B cell (primary cell): Measurements from ENCODE around the gene CFAP141. TPM values are rescaled to one million over a fixed set of nuclear protein-coding genes. Genes with fewer than 3 reads are reported as not detected.

Experiments used
- ATAC-seq: fragments of 200-7000 bp; cut with Tn5 transposase; one replicate; pipeline ENCODE4 v1.10.0; 2021; ENCODE audit warnings: low read depth, mild to moderate bottlenecking, moderate number of reproducible peaks, moderate library complexity
- CTCF ChIA-PET: fragments of 350-600 bp; sonication (Branson Sonifier 250); formaldehyde crosslinking; loops from one replicate; lab custom pipeline; 2021; ENCODE audit warnings: antibody characterized with exemption, inconsistent platforms; lab: Charles Lee
- POLR2A ChIA-PET: fragments of 350-600 bp; sonication (Branson Sonifier 250); formaldehyde crosslinking; loops from one replicate; lab custom pipeline; 2021; ENCODE audit warnings: antibody characterized with exemption; lab: Charles Lee
- DNase-seq: peaks from one replicate; pipeline ENCODE4 v3.0.0; 2013
- H2AFZ ChIP-seq: 2 replicates; pipeline ENCODE4 v1.6.1; 2012; ENCODE audit warnings: mild to moderate bottlenecking, low read depth, low read length; ENCODE audit not compliant: insufficient read depth, poor library complexity, severe bottlenecking
- H3K27ac ChIP-seq, 2 donors: 1 replicate in 1 of 2; 2 replicates in 1 of 2; pipeline ENCODE4 v1.5.1; 2012 to 2013; ENCODE audit warnings: low read length in 2 of 2, mild to moderate bottlenecking in 2 of 2, moderate library complexity in 1 of 2
- H3K27me3 ChIP-seq, 4 experiments: fragments of 200-600 bp in 1 of 4; sonication (generic) in 1 of 4; replicated peaks in 1 of 4; 1 replicate in 2 of 4; 2 replicates in 2 of 4; pipeline versions ENCODE4 v1.6.1 to v1.7.0; 2013 to 2016; ENCODE audit warnings: low read length in 3 of 4, mild to moderate bottlenecking in 2 of 4, mixed read lengths in 1 of 4, moderate library complexity in 1 of 4; ENCODE audit not compliant: insufficient read depth in 4 of 4, control insufficient read depth in 3 of 4; ENCODE audit errors: control extremely low read depth in 1 of 4
- H3K36me3 ChIP-seq, 2 experiments: replicated peaks in 1 of 2; 1 replicate in 1 of 2; 2 replicates in 1 of 2; pipeline versions ENCODE4 v1.6.1 to v1.7.1; 2013; ENCODE audit warnings: low read length in 1 of 2; ENCODE audit not compliant: insufficient read depth in 2 of 2, control insufficient read depth in 1 of 2; ENCODE audit errors: control extremely low read depth in 1 of 2, extremely low read depth in 1 of 2
- H3K4me1 ChIP-seq, 2 donors: fragments of 200-600 bp in 1 of 2; sonication (generic) in 1 of 2; 1 replicate in 1 of 2; 2 replicates in 1 of 2; pipeline versions ENCODE4 v1.5.1 to v1.6.1; 2013 to 2017; ENCODE audit warnings: low read length in 2 of 2; ENCODE audit not compliant: control insufficient read depth in 2 of 2, insufficient read depth in 2 of 2
- H3K4me2 ChIP-seq: replicated peaks from 2 replicates; pipeline ENCODE3; 2012; ENCODE audit warnings: mild to moderate bottlenecking, low read depth, low read length; ENCODE audit not compliant: poor library complexity, severe bottlenecking
- H3K4me3 ChIP-seq, 5 experiments: fragments of 200-600 bp in 1 of 5; sonication (generic) in 1 of 5; 1 replicate in 3 of 5; 2 replicates in 2 of 5; pipeline versions ENCODE4 v1.5.1 to v1.7.0; 2011 to 2016; ENCODE audit warnings: low read length in 4 of 5, mild to moderate bottlenecking in 4 of 5, low read depth in 2 of 5, control low read depth in 1 of 5, moderate library complexity in 1 of 5; ENCODE audit not compliant: insufficient read depth in 1 of 5; ENCODE audit errors: control extremely low read depth in 1 of 5, extremely low read depth in 1 of 5
- H3K79me2 ChIP-seq: fragments of 200-600 bp; sonication (generic); one replicate; pipeline ENCODE4 v1.6.0; 2016; ENCODE audit warnings: low read length; ENCODE audit not compliant: control insufficient read depth, insufficient read depth
- H3K9ac ChIP-seq: fragments of 200-600 bp; sonication (generic); 2 replicates; pipeline ENCODE4 v1.6.1; 2017; ENCODE audit warnings: mild to moderate bottlenecking, low read length, moderate library complexity
- H3K9me3 ChIP-seq, 3 donors: one replicate each; pipeline versions ENCODE4 v1.6.1 to v1.7.1; 2013; ENCODE audit warnings: low read length in 2 of 3; ENCODE audit not compliant: control insufficient read depth in 2 of 3, insufficient read depth in 1 of 3; ENCODE audit errors: control extremely low read depth in 1 of 3
- H4K20me1 ChIP-seq: 2 replicates; pipeline ENCODE4 v1.6.0; 2012; ENCODE audit warnings: mild to moderate bottlenecking, low read length; ENCODE audit not compliant: insufficient read depth, control insufficient read depth, poor library complexity, severe bottlenecking
- H3K27ac Mint-ChIP-seq: one replicate; pipeline ENCODE4 v1.8.0; 2021; ENCODE audit warnings: mixed read lengths
- H3K27me3 Mint-ChIP-seq: one replicate; pipeline ENCODE4 v1.8.0; 2021; ENCODE audit warnings: mixed read lengths
- H3K4me1 Mint-ChIP-seq: one replicate; pipeline ENCODE4 v1.8.0; 2021; ENCODE audit warnings: mixed read lengths
- H3K4me3 Mint-ChIP-seq: one replicate; pipeline ENCODE4 v1.8.0; 2021; ENCODE audit warnings: mixed read lengths
- H3K9me3 Mint-ChIP-seq: one replicate; pipeline ENCODE4 v1.8.0; 2022; ENCODE audit warnings: mixed read lengths; ENCODE audit not compliant: insufficient read depth
- CTCF ChIP-seq: fragments of 200-600 bp; IDR thresholded peaks from one replicate; pipeline ENCODE4 v1.8.0; 2022; ENCODE audit warnings: antibody characterized with exemption, mild to moderate bottlenecking
- EZH2 ChIP-seq: IDR thresholded peaks from 2 replicates; pipeline ENCODE4 v1.6.1; 2012; ENCODE audit warnings: borderline replicate concordance, low read depth, mild to moderate bottlenecking, moderate library complexity, low read length; ENCODE audit not compliant: insufficient read depth, poor library complexity, severe bottlenecking
- WGBS: methylation state at CpG from one replicate; pipeline ENCODE4 v1.1.5; 2013; ENCODE audit warnings: missing lambda C conversion rate; ENCODE audit not compliant: insufficient coverage; 5-methylcytosine and 5-hydroxymethylcytosine counted together
- intact Hi-C: fragments of 100-400 bp; cut with micrococcal nuclease; formaldehyde crosslinking; loops from one replicate; pipeline ENCODE4 v1.10.0; 2022
- polyA plus RNA-seq: library from polyadenylated mRNA; depleted of rRNA; stranded (reverse); fragments of >200 nt; gene quantifications from 2 replicates; pipeline ENCODE4 v1.2.3, GENCODE V29; 2012
- total RNA-seq, 2 donors: library from RNA; stranded (reverse); fragments of 120-200 nt in 1 of 2; gene quantifications; 1 replicate in 1 of 2; 2 replicates in 1 of 2; pipeline versions ENCODE4 v1.2.3 to v1.2.4, GENCODE V29; 2013 to 2022

The CFAP141 gene
- total and polyA plus RNA-seq, 2 donors (not counting 1 experiment from before 2014, with no cell fraction given), result not detected

- TF ChIP-seq CTCF (no peak), EZH2 (no peak)
- POLR2A ChIA-PET, result interaction anchor here (0.6 to 1.8 kb wide), 3 partner anchors 14 to 192 kb away, joined by 4 to 8 read pairs (median 4); partner anchors contain the start of genes HAX1 and RPS27
Measured at GRCh38 chr1:154181944-154182343, 24.2 kb downstream of the CFAP141 start.

More at GRCh38 chr1:154181944-154182343, 24.2 kb downstream of the CFAP141 start:
- Histone ChIP-seq H3K4me2 (peak overlapping the region; percentile 96), H3K9ac (peak overlapping the region; percentile 83), H3K9me3 (no peaks in the 10 kb centered on the region), H3K27ac (peak overlapping the region; percentile 91 to 96), H3K4me1 (peaks cover 52 to 59% of the 10 kb centered on the region in 2 donors), H3K27me3 (no peaks in the 10 kb centered on the region), H2AFZ (peak overlapping the region; percentile 85), H3K36me3 (peaks cover 6 to 25% of the 10 kb centered on the region in 2 experiments), H4K20me1 (peaks cover 44% of the 10 kb centered on the region), H3K79me2 (peaks cover 73% of the 10 kb centered on the region), H3K4me3 (peak overlapping the region; percentile 54 to 99 (median 98))
- H3K9me3 Mint-ChIP-seq, result no peaks in the 10 kb centered on the region
- H3K27ac Mint-ChIP-seq, result peak overlapping the region; percentile 98
- intact Hi-C loops, result loop anchor here (5.0 kb wide), 4 partner anchors 145 to 1675 kb away; partner anchors contain the start of genes ATP8B2, GON4L, RAB13 and SYT11
- WGBS, result 0% methylated on average over 3 of the region's 6 CpGs
- H3K4me3 Mint-ChIP-seq, result peak overlapping the region; percentile 91
- CTCF ChIA-PET, result interaction anchor here (0.6 to 2.7 kb wide), 3 partner anchors 14 to 90 kb away, joined by 3 to 12 read pairs (median 4); no protein-coding TSS in a partner anchor
- peaks cover 61% of the 10 kb centered on the region for H3K4me1 Mint-ChIP-seq
- ATAC-seq, result no peak
- DNase-seq, result no peak
- H3K27me3 Mint-ChIP-seq, result no peaks in the 10 kb centered on the region
